ENCODE data around the gene SERPIND1.
"Not testable (repeated sequence)": the region's sequence is repeated elsewhere in the genome, so short reads cannot be mapped to it uniquely, and the experiment has no call there.

SERPIND1 gene

DNA sequence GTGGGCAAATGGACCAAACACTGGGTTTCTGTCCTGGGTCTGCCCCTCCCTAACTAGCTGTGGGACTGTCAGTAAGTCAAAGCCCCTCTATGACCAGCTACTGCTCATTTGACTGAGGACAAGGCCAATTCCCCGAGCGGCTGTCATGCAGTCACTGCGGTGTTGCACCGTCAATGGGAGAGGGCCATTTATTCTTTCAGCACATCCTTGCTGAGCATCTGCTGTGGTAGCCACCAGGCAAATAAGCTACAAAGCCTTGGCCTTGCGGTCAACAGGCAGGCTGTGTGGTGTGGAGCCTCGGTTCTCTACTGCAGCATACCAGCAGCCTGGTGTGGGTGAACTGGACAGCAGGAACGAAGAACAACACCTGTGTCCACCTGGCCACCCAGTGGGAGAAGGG is 25.8 kb upstream of the SERPIND1 start:
- no peak for DNase-seq (ENCODE audit: low read depth)

DNA sequence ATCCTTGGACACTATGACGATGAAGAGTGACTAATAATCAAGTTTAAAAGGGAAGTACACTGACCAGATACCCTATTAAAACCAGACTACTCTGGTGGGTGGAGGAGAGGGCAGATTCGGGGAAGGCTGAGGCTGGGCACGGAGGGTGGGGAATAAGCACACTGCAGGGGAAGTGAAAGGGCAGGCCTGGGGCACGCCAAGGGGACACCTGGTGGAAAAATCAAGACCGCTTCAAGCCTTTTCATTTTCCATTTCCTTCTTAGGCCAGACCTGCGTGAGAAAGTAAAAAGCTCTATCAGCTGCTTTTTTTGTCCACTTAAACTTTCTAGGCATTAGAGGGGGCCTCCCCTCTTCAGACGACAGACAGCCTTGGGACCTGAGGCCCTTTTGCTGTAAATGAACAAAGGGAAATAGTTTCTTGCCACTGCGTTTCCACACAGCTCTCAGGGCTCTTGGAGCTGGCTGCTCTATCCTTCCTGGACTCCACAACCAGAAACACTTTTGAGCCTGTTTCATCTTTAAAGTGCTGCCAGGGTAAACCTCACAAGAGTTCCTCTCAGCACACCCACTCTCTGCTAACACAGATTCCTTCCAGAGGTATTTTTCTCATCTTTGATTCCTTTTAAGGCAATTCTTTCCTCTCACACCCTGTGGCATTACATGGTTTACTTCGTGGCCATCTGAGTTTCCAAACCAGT is 25.0 kb upstream of the SERPIND1 start:
- no peak for DNase-seq (ENCODE audit: low read depth)

DNA sequence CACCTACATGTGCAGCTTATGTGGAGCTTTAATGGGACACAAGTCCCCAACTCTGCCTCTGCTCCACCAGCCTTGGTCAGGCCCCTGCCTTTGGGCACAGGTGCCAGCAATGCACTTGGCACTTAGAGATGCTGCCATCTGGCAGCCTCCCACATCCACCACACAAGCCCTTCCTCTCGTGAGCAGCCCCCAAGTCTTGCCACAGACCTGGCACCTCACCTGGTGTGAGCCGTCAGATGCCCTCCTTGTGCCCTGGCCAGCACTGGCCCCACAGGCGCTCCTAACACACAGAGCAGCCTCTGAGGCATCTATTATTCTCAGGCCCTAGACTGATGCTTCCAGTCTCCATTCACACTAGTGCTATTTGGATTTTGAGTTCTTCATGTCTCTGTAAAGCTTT is 24.5 kb upstream of the SERPIND1 start:
- DNase-seq (ENCODE audit: low read depth): no peak

GRCh38 chr22:20750461-20751184 is 23.3 kb upstream of the SERPIND1 start:
- DNase-seq (ENCODE audit: low read depth): peak; percentile 25

GRCh38 chr22:20751185-20751851 is 22.6 kb upstream of the SERPIND1 start:
- DNase-seq (ENCODE audit: low read depth): no peak

DNA sequence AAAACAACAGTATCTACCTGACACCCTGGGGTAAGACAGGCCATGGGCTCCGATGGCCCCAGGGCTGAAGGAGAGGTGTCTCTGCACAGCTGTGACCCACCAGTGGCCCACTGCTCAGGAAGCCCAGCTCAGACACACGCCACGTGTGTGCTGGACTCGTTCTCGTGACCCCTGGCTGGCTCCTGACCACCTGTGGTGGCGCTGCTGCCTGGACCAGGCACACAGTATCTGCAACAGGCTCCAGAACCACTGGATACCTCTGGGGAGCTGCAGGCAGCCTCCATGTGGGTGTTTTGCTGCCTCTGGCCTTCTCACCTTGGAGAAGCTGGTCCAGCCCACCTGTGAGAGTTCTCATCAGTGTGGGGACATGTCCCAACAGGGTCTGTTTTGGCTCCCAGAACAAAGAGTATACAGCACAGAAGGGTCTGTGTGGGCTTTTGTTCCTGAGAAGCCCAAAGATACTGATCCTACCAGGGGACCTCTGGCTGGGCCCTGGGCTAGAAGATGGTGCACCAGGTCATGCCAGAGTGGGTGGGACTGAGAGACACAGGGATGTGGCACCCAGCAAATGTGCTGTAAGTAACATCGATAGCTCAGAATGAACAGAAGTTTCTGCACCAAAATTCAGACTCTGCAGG is 21.7 kb upstream of the SERPIND1 start:
- no peak for DNase-seq (ENCODE audit: low read depth)

- DNase-seq (ENCODE audit: low read depth): no peak
These were observed 21.0 kb upstream of the SERPIND1 start for GRCh38 chr22:20752873-20753272.

GRCh38 chr22:20756846-20757245 is 17.1 kb upstream of the SERPIND1 start:
- no peak for DNase-seq (ENCODE audit: low read depth)

- no peak for DNase-seq (ENCODE audit: low read depth)
These were observed 15.2 kb upstream of the SERPIND1 start for GRCh38 chr22:20758688-20759087.

GRCh38 chr22:20760084-20760483 is 13.8 kb upstream of the SERPIND1 start:
- no peak for DNase-seq (ENCODE audit: low read depth)

GRCh38 chr22:20761536-20761935 is 12.4 kb upstream of the SERPIND1 start:
- DNase-seq (ENCODE audit: low read depth): no peak

DNA sequence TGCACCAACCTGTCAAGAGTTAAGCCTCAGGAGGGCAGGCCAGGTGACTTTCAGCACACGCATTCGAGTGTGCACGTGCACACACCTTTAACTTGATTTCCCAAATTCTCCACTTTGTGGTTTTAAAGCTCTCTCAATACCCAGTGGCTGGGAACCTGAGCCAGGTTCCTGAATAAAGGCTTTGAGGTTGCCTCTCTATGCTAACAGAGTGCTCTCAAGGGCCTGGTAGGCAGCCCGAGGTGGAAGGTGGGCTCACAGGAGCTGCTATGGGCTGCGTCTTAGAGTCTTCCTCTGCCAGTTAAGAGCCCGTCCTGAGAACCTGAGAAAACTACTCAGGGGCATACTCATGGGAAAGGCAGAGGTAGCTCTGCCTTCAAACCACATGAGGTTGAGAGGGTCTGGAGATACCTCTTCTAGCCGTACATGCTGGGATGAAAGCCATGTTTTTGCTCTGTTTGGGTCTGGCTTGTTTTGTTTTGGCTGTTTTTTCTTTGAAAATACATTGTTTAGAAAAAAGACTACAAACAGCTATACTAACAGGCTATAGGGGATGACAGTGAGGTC is 11.6 kb upstream of the SERPIND1 start:
- DNase-seq (ENCODE audit: low read depth): no peak

DNA sequence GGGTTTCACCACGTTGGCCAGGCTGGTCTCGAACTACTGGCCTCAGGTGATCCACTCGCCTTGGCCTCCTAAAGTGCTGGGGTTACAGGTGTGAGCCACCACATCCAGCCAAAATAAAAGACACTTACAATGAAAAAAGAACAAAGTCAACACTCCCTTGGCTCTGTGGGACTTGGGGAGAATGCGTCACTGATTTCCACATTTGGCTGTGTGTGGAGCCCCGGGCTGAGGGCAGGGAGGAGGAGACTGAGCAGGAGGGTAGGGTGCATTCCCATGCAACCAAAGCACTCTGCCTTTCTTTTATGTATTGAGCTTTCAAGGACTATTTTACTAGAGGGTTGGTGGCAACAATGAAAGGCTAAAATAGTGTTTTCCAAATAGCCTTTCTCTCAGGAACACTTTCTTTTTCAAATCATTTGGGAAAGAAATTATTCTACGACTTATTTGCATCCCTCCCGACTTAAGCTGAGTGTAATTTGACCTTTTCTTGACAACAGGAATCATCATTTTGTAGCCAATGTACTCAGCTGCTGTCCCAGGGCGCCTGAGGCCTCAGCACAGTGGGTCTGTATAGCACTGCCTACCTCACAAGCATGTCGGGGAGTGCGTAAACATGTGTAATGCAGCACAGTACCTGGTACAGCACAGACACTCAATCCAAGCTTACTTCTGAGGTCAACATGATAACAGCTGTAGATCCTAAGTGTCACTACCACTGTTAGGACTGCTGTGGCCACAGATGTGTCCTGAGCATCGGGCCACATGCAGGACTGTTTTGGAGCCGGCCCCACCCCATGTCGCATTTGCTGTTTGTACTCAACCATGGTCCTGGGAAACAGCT is 10.1 kb upstream of the SERPIND1 start:
- no peak for DNase-seq (ENCODE audit: low read depth)

GRCh38 chr22:20764471-20764720 is 9.5 kb upstream of the SERPIND1 start:
- DNase-seq (ENCODE audit: low read depth): no peak

- no peak for DNase-seq (ENCODE audit: low read depth)
These were observed 9.2 kb upstream of the SERPIND1 start for GRCh38 chr22:20764729-20765128.

- DNase-seq (ENCODE audit: low read depth): no peak
These were observed 8.0 kb upstream of the SERPIND1 start for GRCh38 chr22:20765938-20766337.

GRCh38 chr22:20766530-20766929 is 7.4 kb upstream of the SERPIND1 start:
- no peak for DNase-seq (ENCODE audit: low read depth)

GRCh38 chr22:20769496-20769826 is 4.5 kb upstream of the SERPIND1 start:
- not testable (repeated sequence) for DNase-seq (ENCODE audit: low read depth)

- DNase-seq (ENCODE audit: low read depth): peak; percentile 6
These were observed 1.8 kb upstream of the SERPIND1 start for GRCh38 chr22:20771918-20772625.

DNA sequence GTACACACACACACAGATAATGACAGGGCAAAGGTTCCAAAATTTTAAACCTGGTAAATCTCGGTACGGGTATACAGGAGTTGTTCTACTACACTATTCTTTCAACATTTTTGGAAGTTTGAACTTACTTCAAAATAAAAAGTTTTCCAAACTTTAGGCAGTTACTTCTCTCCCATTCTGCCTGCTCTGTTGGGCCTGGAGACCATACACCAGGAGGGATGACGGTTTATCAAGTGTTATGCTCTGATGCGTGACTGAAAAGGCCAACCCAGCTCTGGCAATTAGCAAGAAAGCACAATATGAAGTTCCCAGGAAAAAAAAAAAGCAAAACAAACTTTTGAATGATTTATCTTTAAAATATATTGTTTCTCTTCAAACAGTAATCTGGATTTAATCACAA is 969 bp downstream of the SERPIND1 start:
- DNase-seq (ENCODE audit: low read depth): no peak

DNA sequence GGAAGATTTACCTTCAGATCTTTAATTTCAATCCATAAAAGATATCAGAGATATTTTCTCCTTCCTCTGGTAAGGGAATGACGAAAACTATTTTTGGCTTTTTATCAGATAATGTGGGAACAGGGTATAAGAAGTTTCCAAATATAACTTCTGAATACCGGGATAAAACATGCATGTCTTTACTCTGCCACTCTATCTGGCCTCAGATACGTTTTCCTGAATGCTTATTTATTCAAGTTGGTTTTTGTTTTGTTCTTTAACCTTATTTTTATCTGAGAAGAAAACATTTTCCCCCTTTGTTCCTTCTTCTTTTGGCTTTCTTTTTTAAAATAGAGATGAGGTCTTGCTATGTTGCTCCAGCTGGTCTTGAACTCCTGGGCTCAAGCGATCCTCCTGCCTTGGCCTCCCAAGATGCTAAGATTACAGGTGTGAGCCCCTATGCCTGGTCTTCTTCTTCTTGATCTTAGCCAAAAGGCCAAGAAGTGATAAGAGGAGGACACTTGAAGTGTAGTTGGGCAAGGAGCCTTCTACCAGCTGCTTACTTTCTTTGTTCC is 1.5 kb downstream of the SERPIND1 start:
- DNase-seq (ENCODE audit: low read depth): no peak
